Nephron (organoid): ENCODE measurements around the gene TACR2.

Source experiments
- H3K27ac Mint-ChIP-seq, 3 experiments: 2 replicates each; pipeline ENCODE4 v1.8.0; 2020; ENCODE audit warnings: mixed read lengths in 3 of 3, mild to moderate bottlenecking in 2 of 3, moderate library complexity in 1 of 3
- H3K27me3 Mint-ChIP-seq: 2 replicates; pipeline ENCODE4 v1.8.0; 2021; ENCODE audit warnings: low read depth, mild to moderate bottlenecking, moderate library complexity, mixed read lengths
- H3K36me3 Mint-ChIP-seq: 2 replicates; pipeline ENCODE4 v1.8.0; 2020; ENCODE audit warnings: low read depth, mixed read lengths
- H3K4me1 Mint-ChIP-seq: 2 replicates; pipeline ENCODE4 v1.8.0; 2020; ENCODE audit warnings: mixed read lengths
- H3K4me3 Mint-ChIP-seq, 3 experiments: 2 replicates each; pipeline ENCODE4 v1.8.0; 2020; ENCODE audit warnings: mild to moderate bottlenecking in 3 of 3, mixed read lengths in 3 of 3, moderate library complexity in 2 of 3
- H3K9me3 Mint-ChIP-seq: 2 replicates; pipeline ENCODE4 v1.8.0; 2020; ENCODE audit warnings: mixed read lengths
- CTCF ChIP-seq, 3 experiments: fragments of 200-600 bp; sonication (generic); IDR thresholded peaks; one replicate each; pipeline ENCODE4 v1.5.0; 2021; ENCODE audit warnings: antibody characterized with exemption in 3 of 3; ENCODE audit not compliant: unreplicated experiment in 3 of 3

TACR2 gene

GRCh38 chr10:69457771-69458237 is 41.1 kb upstream of the TACR2 start:
- peaks cover 9% of the 10 kb centered on the region for H3K4me1 Mint-ChIP-seq
- H3K27ac Mint-ChIP-seq = peak overlapping the region in 1 of 3 experiments; percentile 52
- no peak for TF ChIP-seq CTCF (IDR thresholded peaks at IDR 0.05; ENCODE audit: unreplicated experiment in 3 of 3)

DNA sequence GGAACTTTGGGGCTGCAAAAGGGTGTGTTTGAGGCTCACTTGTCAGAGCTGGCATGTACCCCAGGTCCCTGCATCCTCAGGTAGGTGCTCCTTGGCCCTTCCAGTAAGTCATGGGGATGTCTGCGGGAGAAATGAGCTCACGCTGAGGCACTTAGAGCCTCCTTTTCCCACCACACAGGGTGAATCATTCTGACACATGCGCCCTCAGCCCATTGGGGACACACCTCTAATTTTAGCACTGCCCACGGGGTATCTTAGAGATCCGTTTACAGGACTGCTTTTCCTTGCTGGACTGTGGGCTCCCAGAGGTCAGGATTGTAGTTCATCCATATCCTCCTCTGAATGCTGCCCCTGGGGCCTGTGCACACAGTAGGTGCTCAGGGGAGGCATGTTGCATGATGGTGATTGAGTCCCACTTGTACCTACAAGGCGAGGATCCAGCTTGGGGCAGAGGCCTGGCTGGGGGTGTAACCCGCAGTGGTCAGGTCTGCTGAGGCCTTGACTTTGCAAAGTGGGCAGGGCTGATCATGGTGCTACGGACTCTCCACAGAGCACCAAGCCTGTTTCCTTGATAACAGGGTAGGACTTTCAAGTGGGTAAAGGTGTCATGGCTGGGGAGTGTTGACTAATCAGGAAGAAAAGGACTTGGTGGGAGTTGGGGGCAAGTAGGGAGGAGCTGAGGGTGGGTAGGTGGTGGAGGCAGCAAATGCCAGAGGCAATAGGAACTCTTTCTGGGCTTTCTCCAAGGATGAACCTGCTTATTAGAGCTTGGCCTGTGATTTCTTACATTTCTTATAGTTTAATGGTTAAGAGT is 40.4 kb upstream of the TACR2 start:
- H3K4me3 Mint-ChIP-seq = no peak overlapping the region
- no peaks in the 10 kb centered on the region for H3K9me3 Mint-ChIP-seq
- no peaks in the 10 kb centered on the region for H3K36me3 Mint-ChIP-seq
- TF ChIP-seq CTCF (IDR thresholded peaks at IDR 0.05; ENCODE audit: unreplicated experiment in 3 of 3) = no peak
- H3K4me1 Mint-ChIP-seq = peaks cover 6% of the 10 kb centered on the region
- H3K27me3 Mint-ChIP-seq = peaks cover 23% of the 10 kb centered on the region
- no peak overlapping the region for H3K27ac Mint-ChIP-seq

More at GRCh38 chr10:69457771-69458237, 41.1 kb upstream of the TACR2 start:
- no peaks in the 10 kb centered on the region for H3K36me3 Mint-ChIP-seq
- peaks cover 16% of the 10 kb centered on the region for H3K27me3 Mint-ChIP-seq
- H3K9me3 Mint-ChIP-seq = no peaks in the 10 kb centered on the region
- no peak overlapping the region for H3K4me3 Mint-ChIP-seq

GRCh38 chr10:69455006-69455763 is 38.5 kb upstream of the TACR2 start:
- Mint-ChIP-seq H3K27me3 (peaks cover 33% of the 10 kb centered on the region), H3K4me3 (no peak overlapping the region), H3K27ac (no peak overlapping the region), H3K9me3 (no peaks in the 10 kb centered on the region), H3K36me3 (no peaks in the 10 kb centered on the region), H3K4me1 (peaks cover 5% of the 10 kb centered on the region)
- TF ChIP-seq CTCF (IDR thresholded peaks at IDR 0.05; ENCODE audit: unreplicated experiment in 3 of 3) = no peak

GRCh38 chr10:69453795-69454194 is 37.1 kb upstream of the TACR2 start:
- Mint-ChIP-seq H3K4me3 (peak overlapping the region in 1 of 3 experiments; percentile 5), H3K9me3 (no peaks in the 10 kb centered on the region), H3K27me3 (peaks cover 37% of the 10 kb centered on the region), H3K36me3 (no peaks in the 10 kb centered on the region), H3K4me1 (peaks cover 5% of the 10 kb centered on the region), H3K27ac (no peak overlapping the region)
- no peak for TF ChIP-seq CTCF (IDR thresholded peaks at IDR 0.05; ENCODE audit: unreplicated experiment in 3 of 3)

- Mint-ChIP-seq H3K36me3 (no peaks in the 10 kb centered on the region), H3K9me3 (no peaks in the 10 kb centered on the region), H3K4me3 (peak overlapping the region; percentile 78 to 92 (median 82))
Measured at GRCh38 chr10:69452676-69453415, 36.1 kb upstream of the TACR2 start.

More at GRCh38 chr10:69452676-69453415, 36.1 kb upstream of the TACR2 start:
- H3K27ac Mint-ChIP-seq = no peak overlapping the region
- H3K4me1 Mint-ChIP-seq = peaks cover 11% of the 10 kb centered on the region
- H3K27me3 Mint-ChIP-seq = peaks cover 37% of the 10 kb centered on the region
- TF ChIP-seq CTCF (IDR thresholded peaks at IDR 0.05; ENCODE audit: unreplicated experiment in 3 of 3) = no peak
